Measurements from ENCODE around the gene AKAIN1. TPM values are rescaled to one million over a fixed set of nuclear protein-coding genes. Genes with fewer than 3 reads are reported as not detected.

Gene AKAIN1
- total RNA-seq, 1 experiment from 2014 or later = not detected

GRCh38 chr18:5137261-5137660 lies 59.8 kb downstream of the AKAIN1 start:
- H3K4me3 ChIP-seq = no peak overlapping the region

DNA sequence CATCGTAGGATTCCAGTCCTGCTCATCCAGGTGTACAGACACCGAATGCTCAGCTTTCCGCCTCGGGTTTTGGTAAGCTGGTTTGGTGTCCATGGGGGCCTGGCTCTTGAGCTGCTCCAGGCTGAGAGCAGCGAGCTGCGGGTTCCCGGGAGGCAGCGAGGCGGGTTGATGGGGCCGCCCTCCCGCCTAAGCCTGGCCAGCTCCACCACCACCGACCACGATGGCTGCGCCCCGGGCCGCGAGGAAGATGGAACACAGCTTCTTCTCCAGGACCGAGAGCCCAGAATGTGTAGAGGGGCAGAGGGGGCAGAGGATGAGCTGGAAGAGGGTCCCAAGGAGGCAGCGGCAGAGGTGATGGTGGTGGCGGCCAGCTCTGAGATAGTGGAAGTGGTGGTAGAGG lies 64.1 kb downstream of the AKAIN1 start:
- Histone ChIP-seq H3K9me3 (no peaks in the 10 kb centered on the region), H3K27me3 (no peaks in the 10 kb centered on the region; the same call in 1 of the 2 replicates), H3K4me3 (no peak overlapping the region), H3K36me3 (no peaks in the 10 kb centered on the region)
- DNase-seq = no peak

More at GRCh38 chr18:5137261-5137660, 59.8 kb downstream of the AKAIN1 start:
- DNase-seq = no peak
- no peaks in the 10 kb centered on the region for H3K27me3 ChIP-seq
- H3K36me3 ChIP-seq = no peaks in the 10 kb centered on the region
- no peaks in the 10 kb centered on the region for H3K9me3 ChIP-seq

DNA sequence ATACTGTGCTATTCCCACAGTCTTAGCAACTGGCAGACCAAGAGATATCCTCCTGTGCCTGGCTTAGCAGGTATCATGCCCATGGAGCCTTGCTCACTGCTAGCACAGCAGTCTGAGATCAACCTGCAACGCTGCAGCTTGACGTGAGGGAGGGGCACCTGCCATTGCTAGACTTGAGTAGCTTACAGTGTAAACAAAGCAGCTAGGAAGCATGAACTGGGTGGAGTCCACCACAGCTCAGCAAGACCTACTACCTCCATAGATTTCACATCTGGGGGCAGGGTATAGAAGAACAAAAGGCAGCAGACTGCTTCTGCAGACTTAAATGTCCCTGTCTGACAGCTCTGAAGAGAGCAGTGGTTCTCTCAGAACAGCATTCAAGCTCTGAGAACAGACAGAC lies 74.8 kb downstream of the AKAIN1 start:
- DNase-seq = no peak

GRCh38 chr18:5110266-5110665 lies 86.8 kb downstream of the AKAIN1 start:
- H3K27me3 ChIP-seq = no peaks in the 10 kb centered on the region
- no peak overlapping the region for H3K4me3 ChIP-seq
- no peak for DNase-seq
- H3K36me3 ChIP-seq = no peaks in the 10 kb centered on the region
- no peaks in the 10 kb centered on the region for H3K9me3 ChIP-seq

More for the DNA sequence above, 74.8 kb downstream of the AKAIN1 start:
- Histone ChIP-seq H3K4me3 (no peak overlapping the region), H3K27me3 (no peaks in the 10 kb centered on the region), H3K36me3 (no peaks in the 10 kb centered on the region), H3K9me3 (no peaks in the 10 kb centered on the region)

DNA sequence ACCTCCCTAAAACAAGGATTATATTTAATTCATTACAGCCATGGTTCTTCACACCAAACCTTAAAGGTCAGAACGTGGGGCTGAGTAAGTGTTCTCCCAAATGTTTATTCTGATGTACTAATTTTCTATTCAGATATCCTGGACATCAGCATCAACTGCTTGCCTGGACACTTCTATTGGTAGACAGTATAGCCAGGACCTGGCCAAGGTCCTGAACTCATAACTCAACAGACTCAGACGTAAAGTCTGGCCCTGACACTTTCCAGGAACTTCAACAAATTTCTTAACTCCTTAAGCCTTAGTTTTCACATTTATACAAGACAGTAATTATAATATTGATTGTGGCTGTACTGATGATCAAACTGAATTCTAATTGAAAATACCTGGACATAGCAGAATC lies 89.1 kb downstream of the AKAIN1 start:
- Histone ChIP-seq H3K36me3 (no peaks in the 10 kb centered on the region), H3K9me3 (no peaks in the 10 kb centered on the region), H3K4me3 (no peak overlapping the region), H3K27me3 (no peaks in the 10 kb centered on the region)
- DNase-seq = no peak

GRCh38 chr18:5106730-5107129 lies 90.3 kb downstream of the AKAIN1 start:
- no peak overlapping the region for H3K4me3 ChIP-seq
- no peaks in the 10 kb centered on the region for H3K9me3 ChIP-seq
- H3K36me3 ChIP-seq = no peaks in the 10 kb centered on the region
- no peaks in the 10 kb centered on the region for H3K27me3 ChIP-seq
- DNase-seq = no peak

DNA sequence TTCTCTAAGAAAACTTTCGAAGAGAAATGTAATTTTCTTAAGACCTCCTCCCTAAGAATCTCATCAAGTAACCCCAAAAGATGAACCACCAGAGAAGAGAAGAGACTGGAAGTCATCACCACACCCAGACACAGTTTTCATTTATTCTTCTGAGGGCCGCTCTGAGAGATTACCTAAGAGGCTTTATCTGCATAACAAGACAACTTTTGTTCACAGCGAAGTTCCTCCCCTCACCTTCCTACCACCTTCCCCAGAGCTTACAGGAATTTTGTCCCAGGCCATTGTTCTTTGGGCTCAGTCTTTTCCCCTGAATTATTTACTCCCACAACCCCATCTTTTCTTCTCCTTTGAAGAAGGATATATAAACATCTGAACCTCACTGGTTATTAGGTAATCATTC lies 92.8 kb downstream of the AKAIN1 start:
- H3K9me3 ChIP-seq = no peaks in the 10 kb centered on the region
- H3K36me3 ChIP-seq = no peaks in the 10 kb centered on the region
- DNase-seq = no peak
- H3K27me3 ChIP-seq = no peaks in the 10 kb centered on the region
- no peak overlapping the region for H3K4me3 ChIP-seq

- no peak for DNase-seq
- H3K36me3 ChIP-seq = no peaks in the 10 kb centered on the region
These were observed 93.4 kb downstream of the AKAIN1 start for GRCh38 chr18:5103693-5104092.

DNA sequence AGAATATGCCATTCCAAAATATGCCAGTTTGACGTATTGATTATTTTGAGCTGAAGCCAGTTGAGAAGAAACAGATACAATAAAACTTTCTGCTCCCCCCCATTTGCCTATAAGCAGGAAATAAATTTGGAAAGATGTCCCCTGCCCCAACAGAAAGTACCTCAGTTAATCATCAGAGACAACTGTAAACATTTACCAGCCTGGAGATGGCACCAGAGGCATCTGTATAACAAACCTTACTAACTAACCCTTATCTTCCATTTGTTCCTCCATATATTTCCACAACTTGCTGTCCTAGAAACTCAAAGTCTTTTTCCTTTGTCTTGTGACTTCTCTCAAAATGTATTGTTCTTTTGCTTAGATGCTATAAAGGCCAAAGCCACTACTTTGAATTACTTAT lies 93.8 kb downstream of the AKAIN1 start:
- Histone ChIP-seq H3K27me3 (no peaks in the 10 kb centered on the region), H3K4me3 (no peak overlapping the region), H3K9me3 (no peaks in the 10 kb centered on the region), H3K36me3 (no peaks in the 10 kb centered on the region)
- no peak for DNase-seq

More at GRCh38 chr18:5103693-5104092, 93.4 kb downstream of the AKAIN1 start:
- Histone ChIP-seq H3K27me3 (no peaks in the 10 kb centered on the region), H3K4me3 (no peak overlapping the region), H3K9me3 (no peaks in the 10 kb centered on the region)

DNA sequence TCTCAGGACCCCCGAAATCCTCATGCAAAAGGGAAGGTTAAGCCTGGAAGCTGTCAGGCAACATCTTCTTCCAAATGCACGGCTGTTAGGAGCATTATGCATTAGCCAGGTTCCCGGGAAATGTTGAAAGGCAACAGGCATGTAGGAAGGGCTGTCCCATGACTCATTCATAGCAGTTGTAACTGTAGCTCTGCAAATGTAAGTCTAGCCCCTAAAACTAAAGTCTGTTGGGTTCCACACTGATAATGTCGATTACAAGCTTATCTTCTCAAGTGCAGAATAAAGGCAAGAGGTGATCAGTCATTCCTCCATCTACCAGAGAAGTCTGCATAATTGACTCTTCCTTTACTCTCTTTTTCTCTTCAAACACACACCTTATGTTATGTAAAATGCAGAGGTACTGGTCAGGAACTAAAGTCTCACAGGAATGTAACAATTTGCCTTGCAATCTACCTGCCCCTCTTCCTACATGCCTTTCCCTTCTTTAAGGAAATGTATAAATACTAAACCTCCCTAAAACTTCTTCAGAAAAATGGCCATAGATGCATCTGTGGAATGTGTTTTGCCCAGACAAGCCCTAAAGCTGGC lies 99.8 kb downstream of the AKAIN1 start:
- no peaks in the 10 kb centered on the region; the same call in 1 of the 2 replicates for H3K27me3 ChIP-seq
- H3K4me3 ChIP-seq = no peak overlapping the region
- no peaks in the 10 kb centered on the region for H3K36me3 ChIP-seq
- no peak for DNase-seq
- no peaks in the 10 kb centered on the region for H3K9me3 ChIP-seq

DNA sequence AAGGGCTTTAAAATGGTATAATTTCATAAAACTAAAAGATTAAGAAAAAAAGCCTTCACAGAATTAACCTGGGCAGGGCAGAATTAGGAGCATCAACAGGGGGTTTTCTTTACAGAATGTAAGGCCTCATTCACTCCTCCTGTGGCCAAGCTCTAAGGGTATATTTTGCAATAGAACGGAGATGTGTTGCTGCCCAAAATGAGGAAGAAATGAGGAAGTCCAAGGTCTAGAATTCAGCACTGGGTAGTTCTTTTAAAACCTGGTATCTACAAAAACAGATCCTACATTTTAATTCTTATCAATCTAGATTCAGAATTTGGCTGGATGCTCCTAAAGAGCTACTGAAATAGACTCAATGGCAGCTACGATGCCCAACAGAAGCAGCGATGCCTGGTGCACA lies 101.8 kb downstream of the AKAIN1 start:
- H3K4me3 ChIP-seq = no peak overlapping the region
- H3K9me3 ChIP-seq = no peaks in the 10 kb centered on the region
- DNase-seq = no peak
- no peaks in the 10 kb centered on the region for H3K36me3 ChIP-seq
- no peaks in the 10 kb centered on the region; the same call in 1 of the 2 replicates for H3K27me3 ChIP-seq

DNA sequence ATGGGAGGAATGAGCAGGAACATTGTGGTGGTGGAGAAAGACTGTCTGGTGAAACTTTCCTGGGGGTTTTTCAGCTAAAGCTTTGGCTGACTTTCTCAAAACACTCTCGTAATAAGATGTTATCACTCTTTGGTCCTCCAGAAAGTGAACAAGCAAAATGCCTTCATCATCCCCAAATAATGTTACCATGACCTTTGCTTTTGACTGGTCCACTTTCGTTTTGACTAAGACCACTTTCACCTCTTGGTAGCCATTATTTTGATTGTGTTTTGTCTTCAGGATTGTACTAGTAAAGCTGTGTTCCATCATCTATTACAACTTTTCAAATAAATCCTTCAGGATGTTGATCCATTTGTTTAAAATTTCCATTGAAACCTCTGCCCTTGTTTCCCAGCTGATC lies 103.2 kb downstream of the AKAIN1 start:
- no peak overlapping the region for H3K4me3 ChIP-seq
- DNase-seq = no peak
- no peaks in the 10 kb centered on the region for H3K9me3 ChIP-seq
- no peaks in the 10 kb centered on the region for H3K36me3 ChIP-seq
- H3K27me3 ChIP-seq = no peaks in the 10 kb centered on the region; the same call in 1 of the 2 replicates

Other genes with a start within 250 kb of the AKAIN1 start
- 6.1 and 9.5 TPM in 2 replicates for gene ZBTB14, start 98.5 kb upstream of the AKAIN1 start, total RNA-seq (2014; rRNA removed; shearing (Covaris generic); ENCODE audit: low replicate concordance)